Adrenal gland (tissue), 5 donors: ENCODE measurements around the gene ATP6V0A4.

Source experiments
- CTCF ChIP-seq, 6 experiments: fragments of 450-650 bp in 4 of 6; fragments of 200-600 bp in 2 of 6; sonication (generic) in 1 of 6; IDR thresholded peaks; 1 replicate in 5 of 6; 2 replicates in 1 of 6; pipeline versions ENCODE4 v1.5.1 to v1.8.0; 2016 to 2021; ENCODE audit warnings: antibody characterized with exemption in 6 of 6, mild to moderate bottlenecking in 2 of 6, moderate library complexity in 1 of 6
- POLR2A ChIP-seq, 2 donors: fragments of 450-650 bp; IDR thresholded peaks; one replicate each; pipeline ENCODE4 v1.6.1; 2017; ENCODE audit warnings: antibody characterized with exemption in 2 of 2, mild to moderate bottlenecking in 2 of 2, moderate library complexity in 1 of 2
- donor health status: DM: no; HTN: no; CAD: no.

GRCh38 chr7:138739859-138740258 lies 58.1 kb downstream of the ATP6V0A4 start:
- no peak for TF ChIP-seq CTCF (IDR thresholded peaks at IDR 0.05)
- TF ChIP-seq POLR2A (IDR thresholded peaks at IDR 0.05): no peak
